ENCODE measurements around the gene HIGD1A.
A peak's percentile ranks its signal among the peaks of the same experiment; 100 is the strongest.

- TF ChIP-seq, protein P1, sequence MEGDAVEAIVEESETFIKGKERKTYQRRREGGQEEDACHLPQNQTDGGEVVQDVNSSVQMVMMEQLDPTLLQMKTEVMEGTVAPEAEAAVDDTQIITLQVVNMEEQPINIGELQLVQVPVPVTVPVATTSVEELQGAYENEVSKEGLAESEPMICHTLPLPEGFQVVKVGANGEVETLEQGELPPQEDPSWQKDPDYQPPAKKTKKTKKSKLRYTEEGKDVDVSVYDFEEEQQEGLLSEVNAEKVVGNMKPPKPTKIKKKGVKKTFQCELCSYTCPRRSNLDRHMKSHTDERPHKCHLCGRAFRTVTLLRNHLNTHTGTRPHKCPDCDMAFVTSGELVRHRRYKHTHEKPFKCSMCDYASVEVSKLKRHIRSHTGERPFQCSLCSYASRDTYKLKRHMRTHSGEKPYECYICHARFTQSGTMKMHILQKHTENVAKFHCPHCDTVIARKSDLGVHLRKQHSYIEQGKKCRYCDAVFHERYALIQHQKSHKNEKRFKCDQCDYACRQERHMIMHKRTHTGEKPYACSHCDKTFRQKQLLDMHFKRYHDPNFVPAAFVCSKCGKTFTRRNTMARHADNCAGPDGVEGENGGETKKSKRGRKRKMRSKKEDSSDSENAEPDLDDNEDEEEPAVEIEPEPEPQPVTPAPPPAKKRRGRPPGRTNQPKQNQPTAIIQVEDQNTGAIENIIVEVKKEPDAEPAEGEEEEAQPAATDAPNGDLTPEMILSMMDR (conservative IDR thresholded peaks at IDR 0.05; ENCODE audit: low read length): peak; percentile 67
- no peak for TF ChIP-seq EZH2phosphoT487 (IDR thresholded peaks at IDR 0.05; ENCODE audit: borderline replicate concordance, low read depth, low read length)
Measured at GRCh38 chr3:42755681-42756578, 48.4 kb downstream of the HIGD1A start.

All from OCI-LY7 (cell line).